Neural progenitor cell (in vitro differentiated cells): Measurements from ENCODE around the gene NOP14.

Source experiments
- CTCF ChIP-seq: fragments of 200-600 bp; sonication (generic); IDR thresholded peaks from 2 replicates; pipeline ENCODE4 v1.5.1; 2017; ENCODE audit warnings: antibody characterized with exemption, mild to moderate bottlenecking
- EZH2 ChIP-seq: fragments of 200-600 bp; sonication (generic); IDR thresholded peaks from 2 replicates; pipeline ENCODE4 v1.6.1; 2017; ENCODE audit warnings: antibody characterized with exemption, mild to moderate bottlenecking, moderate library complexity
- EZH2phosphoT487 ChIP-seq: fragments of 200-600 bp; sonication (generic); IDR thresholded peaks from 2 replicates; pipeline ENCODE4 v1.6.1; 2017; ENCODE audit warnings: antibody characterized with exemption

- TF ChIP-seq CTCF, result peak; percentile 40
- TF ChIP-seq EZH2phosphoT487, result no peak
- no peak for TF ChIP-seq EZH2
These were observed 14.1 kb downstream of the NOP14 start for GRCh38 chr4:2948895-2949781.
